Astrocyte of the cerebellum (primary cell): ENCODE results near the gene CAVIN2.

Experiments
- DNase-seq: peaks from one replicate; pipeline ENCODE4 v3.0.0-alpha.2; 2011; ENCODE audit warnings: low read depth
- H3K4me3 ChIP-seq: 2 replicates; pipeline ENCODE4 v1.5.1; 2011; ENCODE audit warnings: mild to moderate bottlenecking, low read depth, low read length, moderate library complexity
- in situ Hi-C: cut with HindIII; loops from 2 replicates; pipeline ENCODE4 v1.10.0; 2017; ENCODE audit warnings: low sequenced_read_pairs
- TF ChIP-seq, protein P1 (sequence below): IDR thresholded peaks from 2 replicates; pipeline ENCODE4 v1.5.1; 2012; ENCODE audit warnings: low read length, low read depth, moderate library complexity, mild to moderate bottlenecking; ENCODE audit errors: missing control alignments

Gene CAVIN2

DNA sequence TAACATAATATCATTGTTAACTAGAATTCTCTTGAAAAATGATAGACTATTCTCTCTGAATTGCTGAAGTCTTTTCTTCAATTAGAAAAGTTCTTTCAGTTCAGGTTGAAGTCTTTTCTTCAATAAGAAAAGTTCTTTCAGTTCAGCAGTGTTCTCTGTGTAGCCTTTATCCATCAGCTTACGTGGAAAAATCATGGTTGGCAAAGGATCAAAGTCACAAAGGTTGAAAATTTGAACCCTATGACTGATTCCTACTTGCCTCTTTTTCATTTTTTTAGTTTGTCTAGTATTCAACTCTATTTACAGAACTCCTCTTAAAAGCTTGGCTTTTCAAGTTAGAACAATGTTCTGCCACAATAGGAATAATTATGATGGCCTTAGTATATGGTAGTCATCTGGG is 25.8 kb downstream of the CAVIN2 start:
- in situ Hi-C loops: loop anchor here (25.0 kb wide), 1 partner anchor 259 kb away; no protein-coding TSS in a partner anchor

DNA sequence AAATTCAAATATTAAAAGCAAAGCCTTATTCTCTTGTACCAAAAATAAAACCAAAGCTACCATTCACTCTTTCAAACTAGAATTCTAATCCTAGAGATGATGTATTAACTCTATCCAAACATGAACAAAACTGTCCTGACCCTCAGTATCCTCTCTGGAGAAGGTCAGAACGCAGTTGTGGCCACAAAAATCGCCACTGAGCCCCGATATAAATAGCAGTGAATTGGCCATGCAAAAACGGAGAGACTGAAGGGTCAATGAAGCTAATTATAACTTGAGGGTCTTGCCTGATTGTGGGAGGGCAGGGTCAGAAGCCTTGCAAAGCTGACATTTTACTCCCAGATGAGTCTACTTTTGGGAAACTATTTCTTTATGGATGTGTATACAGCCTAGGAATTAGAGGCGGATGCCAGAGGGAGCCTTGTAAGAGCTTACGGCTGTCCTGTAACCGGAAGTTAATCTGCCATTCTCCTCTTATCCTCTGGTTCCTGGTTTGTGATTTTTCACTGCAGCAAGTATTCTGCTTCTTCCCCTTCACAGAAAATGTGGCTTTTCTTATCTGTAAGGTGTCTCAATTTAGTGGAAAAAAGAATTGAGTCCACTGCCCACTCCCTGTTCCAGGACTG is 28.1 kb downstream of the CAVIN2 start:
- H3K4me3 ChIP-seq: no peak overlapping the region
- DNase-seq: no peak
- in situ Hi-C loops: loop anchor here (10.0 to 25.0 kb wide), 2 partner anchors 257 to 346 kb away; no protein-coding TSS in a partner anchor
- TF ChIP-seq, protein P1, sequence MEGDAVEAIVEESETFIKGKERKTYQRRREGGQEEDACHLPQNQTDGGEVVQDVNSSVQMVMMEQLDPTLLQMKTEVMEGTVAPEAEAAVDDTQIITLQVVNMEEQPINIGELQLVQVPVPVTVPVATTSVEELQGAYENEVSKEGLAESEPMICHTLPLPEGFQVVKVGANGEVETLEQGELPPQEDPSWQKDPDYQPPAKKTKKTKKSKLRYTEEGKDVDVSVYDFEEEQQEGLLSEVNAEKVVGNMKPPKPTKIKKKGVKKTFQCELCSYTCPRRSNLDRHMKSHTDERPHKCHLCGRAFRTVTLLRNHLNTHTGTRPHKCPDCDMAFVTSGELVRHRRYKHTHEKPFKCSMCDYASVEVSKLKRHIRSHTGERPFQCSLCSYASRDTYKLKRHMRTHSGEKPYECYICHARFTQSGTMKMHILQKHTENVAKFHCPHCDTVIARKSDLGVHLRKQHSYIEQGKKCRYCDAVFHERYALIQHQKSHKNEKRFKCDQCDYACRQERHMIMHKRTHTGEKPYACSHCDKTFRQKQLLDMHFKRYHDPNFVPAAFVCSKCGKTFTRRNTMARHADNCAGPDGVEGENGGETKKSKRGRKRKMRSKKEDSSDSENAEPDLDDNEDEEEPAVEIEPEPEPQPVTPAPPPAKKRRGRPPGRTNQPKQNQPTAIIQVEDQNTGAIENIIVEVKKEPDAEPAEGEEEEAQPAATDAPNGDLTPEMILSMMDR: no peak

More for the DNA sequence above, 25.8 kb downstream of the CAVIN2 start:
- DNase-seq: no peak
- H3K4me3 ChIP-seq: no peak overlapping the region
- TF ChIP-seq, protein P1: no peak

DNA sequence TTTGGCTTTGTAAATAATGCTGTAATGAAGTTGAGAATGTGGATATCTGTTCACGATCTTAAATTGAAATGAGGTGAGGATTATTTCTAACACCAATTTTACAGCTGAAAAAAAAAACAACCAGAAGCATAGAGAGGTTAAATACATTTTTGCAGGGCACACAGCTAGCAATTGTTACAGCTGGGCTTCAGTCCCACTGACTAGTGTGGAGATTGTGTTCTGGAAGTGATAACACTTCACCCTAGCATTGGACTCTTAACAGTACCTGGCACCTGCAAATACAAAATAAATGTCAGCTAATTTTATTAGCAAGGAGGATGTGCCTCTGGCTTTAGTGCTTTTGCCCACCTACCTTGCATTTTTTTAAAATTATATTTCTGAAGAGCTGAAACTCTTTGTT is 28.8 kb downstream of the CAVIN2 start:
- TF ChIP-seq, protein P1: no peak

DNA sequence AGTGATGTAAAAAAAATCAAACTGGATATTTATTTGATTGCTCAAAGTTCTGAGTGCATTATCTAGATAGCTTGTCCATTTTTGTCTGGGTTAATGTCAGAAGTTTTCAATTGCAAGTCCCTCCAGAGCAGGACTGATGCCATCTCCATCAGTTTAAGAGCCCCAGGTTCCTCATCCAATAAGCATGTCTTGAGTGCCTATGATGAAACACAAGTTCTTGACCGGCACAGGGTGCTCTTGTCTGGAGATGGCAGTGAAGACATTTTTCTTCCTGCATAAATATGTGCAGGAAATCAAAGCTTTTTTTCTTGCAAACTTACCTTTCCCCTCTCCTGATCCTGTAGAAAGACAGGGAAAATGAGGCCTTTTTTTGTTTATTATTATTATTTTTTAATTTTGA is 31.9 kb downstream of the CAVIN2 start:
- H3K4me3 ChIP-seq: no peak overlapping the region
- TF ChIP-seq, protein P1: no peak
- DNase-seq: no peak
- in situ Hi-C loops: loop anchor here (10.0 to 25.0 kb wide), 2 partner anchors 253 to 350 kb away; no protein-coding TSS in a partner anchor

More for the DNA sequence above, 28.8 kb downstream of the CAVIN2 start:
- DNase-seq: no peak
- H3K4me3 ChIP-seq: no peak overlapping the region
- in situ Hi-C loops: loop anchor here (10.0 to 25.0 kb wide), 2 partner anchors 256 to 347 kb away; no protein-coding TSS in a partner anchor

DNA sequence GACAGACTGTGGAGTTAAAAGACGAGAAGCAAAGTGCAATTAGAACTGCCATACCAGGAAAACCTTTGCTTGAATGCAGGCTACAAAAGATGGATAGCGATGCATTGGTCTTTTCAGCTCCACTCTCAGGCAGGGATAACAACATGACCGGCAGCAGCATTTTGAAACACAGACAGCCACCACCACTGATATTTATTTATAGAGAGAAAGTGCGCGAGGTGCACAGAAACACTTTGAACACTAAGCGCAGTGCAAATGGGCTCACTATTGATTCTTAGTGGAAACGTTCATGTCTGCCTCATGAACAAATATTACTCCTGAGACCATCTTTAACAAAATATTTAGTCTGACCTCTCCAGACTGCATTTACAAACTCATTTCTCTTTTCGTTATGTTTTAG is 32.9 kb downstream of the CAVIN2 start:
- DNase-seq: no peak
- TF ChIP-seq, protein P1: no peak
- in situ Hi-C loops: loop anchor here (10.0 to 25.0 kb wide), 2 partner anchors 252 to 351 kb away; no protein-coding TSS in a partner anchor
- H3K4me3 ChIP-seq: no peak overlapping the region

DNA sequence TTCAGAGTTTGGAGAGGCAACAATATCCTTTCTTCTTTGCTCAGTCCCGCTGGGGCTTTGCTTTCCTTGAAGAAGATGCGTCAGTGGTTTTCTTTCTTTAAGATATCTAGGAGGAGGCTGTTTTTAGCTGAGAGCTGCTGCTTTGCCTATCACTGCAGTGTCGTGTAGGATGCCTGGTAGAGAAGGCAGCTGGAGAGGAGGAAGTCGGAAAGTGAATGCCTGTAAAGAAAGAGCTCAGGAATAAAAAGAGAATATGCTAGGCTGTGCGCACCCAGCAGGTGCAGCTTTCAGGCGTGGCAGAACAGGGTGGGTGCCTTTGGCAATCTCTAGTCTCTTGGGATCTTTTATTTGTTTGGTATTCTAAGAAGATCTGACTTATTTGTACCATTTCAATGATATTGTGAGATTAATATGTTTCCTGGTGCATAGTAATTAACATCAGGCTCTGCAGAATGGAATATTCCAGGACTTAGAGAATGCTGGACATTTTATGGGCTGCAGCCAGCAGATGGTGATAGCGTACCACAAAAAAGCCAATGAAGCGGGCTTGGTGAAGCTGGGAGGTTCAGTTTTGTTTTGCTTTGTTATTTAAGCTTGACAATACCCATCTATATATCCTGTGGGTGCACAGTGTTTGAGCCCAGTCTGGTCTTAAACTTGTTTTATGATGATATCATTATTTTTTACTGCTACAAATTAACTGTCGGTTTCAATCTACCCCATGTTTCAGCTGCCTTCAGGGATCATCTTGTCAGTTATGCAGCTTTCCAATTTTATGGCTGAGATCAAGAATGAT is 34.9 kb downstream of the CAVIN2 start:
- no peak overlapping the region for H3K4me3 ChIP-seq
- in situ Hi-C loops: loop anchor here (10.0 to 25.0 kb wide), 2 partner anchors 250 to 353 kb away; no protein-coding TSS in a partner anchor
- DNase-seq: peak; percentile 60
- TF ChIP-seq, protein P1: peak; percentile 79
